ENCODE measurements around the gene SPNS1. TPM values are rescaled to one million over a fixed set of nuclear protein-coding genes. Genes with fewer than 3 reads are reported as not detected.
A peak's percentile ranks its signal among the peaks of the same experiment; 100 is the strongest.

Gene SPNS1
- total and polyA plus RNA-seq, 11 donors: 13.4 to 43.2 (median 19.1) TPM

- DNase-seq: peak in 2 of 5 donors; percentile 24 to 74
- Histone ChIP-seq H3K9me3 (peaks cover 0 to 12% (median 6%) of the 10 kb centered on the region in 12 donors), H3K27ac (peak within 1 kb of the TSS in 1 of 12 donors; percentile 79), H3K4me3 (peak within 1 kb of the TSS in 3 of 12 donors; percentile 4 to 61 (median 31)), H3K27me3 (no peaks in the 10 kb centered on the region), H3K4me1 (peaks cover 0 to 13% (median 0%) of the 10 kb centered on the region in 12 donors), H3K36me3 (peaks cover 0 to 91% (median 64%) of the 10 kb centered on the region in 9 donors)
- WGBS, 4 donors: 68 to 86% (median 78%) methylated on average over 4 to 24 of the region's 24 CpGs
- intact Hi-C loops (cut with DNase I): no loop called here
- TF ChIP-seq CTCF (IDR thresholded peaks at IDR 0.05) (no peak), POLR2A (IDR thresholded peaks at IDR 0.05) (no peak)
- ATAC-seq: peak in 2 of 4 donors; percentile 6 to 19
These were observed 10.1 kb downstream of the SPNS1 start, which contains the start of gene LAT for GRCh38 chr16:28984619-28985135. Gene LAT (plus strand): TSS chr16:28985052. CDS start chr16:28985418, 366 bp downstream.

DNA sequence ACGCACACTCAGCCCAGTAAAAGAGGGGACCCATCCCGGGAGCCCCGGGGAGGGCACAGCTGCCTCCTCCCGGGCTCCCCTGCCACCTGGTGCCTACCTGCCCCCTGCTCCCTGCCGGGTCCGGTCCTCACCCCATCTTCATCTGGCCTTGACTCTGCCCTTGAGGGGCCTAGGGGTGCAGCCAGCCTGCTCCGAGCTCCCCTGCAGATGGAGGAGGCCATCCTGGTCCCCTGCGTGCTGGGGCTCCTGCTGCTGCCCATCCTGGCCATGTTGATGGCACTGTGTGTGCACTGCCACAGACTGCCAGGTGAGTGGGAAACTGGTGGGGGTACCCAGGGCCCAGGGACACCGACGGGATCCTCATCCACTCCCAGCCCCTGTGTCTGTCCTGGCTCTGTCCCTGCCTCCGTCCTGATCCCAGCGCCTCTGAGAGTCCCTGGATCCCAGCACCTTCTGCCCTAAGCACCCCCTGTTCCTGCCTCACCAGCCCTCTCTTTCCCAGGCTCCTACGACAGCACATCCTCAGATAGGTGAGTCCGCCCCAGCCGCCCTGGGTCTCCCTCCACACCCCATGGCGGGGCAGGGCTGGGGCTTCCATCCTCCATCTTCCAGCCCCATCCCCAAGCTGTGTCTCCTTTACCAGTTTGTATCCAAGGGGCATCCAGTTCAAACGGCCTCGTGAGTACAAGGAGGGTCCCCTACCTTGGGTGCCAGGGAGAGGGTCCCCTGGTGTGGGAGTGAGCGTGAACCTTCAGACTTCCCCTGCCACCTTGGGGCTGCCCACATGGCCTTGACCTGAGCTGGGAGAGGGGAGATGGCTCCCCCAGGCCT is 10.8 kb downstream of the SPNS1 start:
- H3K9me3 ChIP-seq: peaks cover 0 to 12% (median 6%) of the 10 kb centered on the region in 12 donors
- no peak for TF ChIP-seq POLR2A (IDR thresholded peaks at IDR 0.05)
- TF ChIP-seq CTCF (IDR thresholded peaks at IDR 0.05): no peak
- no peaks in the 10 kb centered on the region for H3K27me3 ChIP-seq
- DNase-seq: no peak
- intact Hi-C loops (cut with DNase I): no loop called here
- 80 to 93% (median 91%) methylated on average over 15 to 19 of the region's 19 CpGs for whole genome bisulfite sequencing, 4 donors
- ATAC-seq: peak in 1 of 4 donors; percentile 10
- H3K27ac ChIP-seq: peak overlapping the region in 1 of 12 donors; percentile 79
- H3K4me1 ChIP-seq: peaks cover 0 to 13% (median 0%) of the 10 kb centered on the region in 12 donors
- peaks cover 0 to 86% (median 57%) of the 10 kb centered on the region in 9 donors for H3K36me3 ChIP-seq
- H3K4me3 ChIP-seq: peak overlapping the region in 3 of 12 donors; percentile 4 to 61 (median 31)

GRCh38 chr16:28986046-28986445 is 11.5 kb downstream of the SPNS1 start:
- H3K36me3 ChIP-seq: peaks cover 0 to 80% (median 51%) of the 10 kb centered on the region in 9 donors
- intact Hi-C loops (cut with DNase I): no loop called here
- TF ChIP-seq POLR2A (IDR thresholded peaks at IDR 0.05) (no peak), CTCF (IDR thresholded peaks at IDR 0.05) (no peak)
- peaks cover 0 to 12% (median 6%) of the 10 kb centered on the region in 12 donors for H3K9me3 ChIP-seq
- H3K27ac ChIP-seq: peak overlapping the region in 1 of 12 donors; percentile 79
- no peaks in the 10 kb centered on the region for H3K27me3 ChIP-seq
- peaks cover 0 to 13% (median 0%) of the 10 kb centered on the region in 12 donors for H3K4me1 ChIP-seq
- peak overlapping the region in 2 of 12 donors; percentile 31 to 61 for H3K4me3 ChIP-seq
- no peak for DNase-seq
- no peak for ATAC-seq
- 95 to 99% (median 96%) methylated on average over 9 of the region's 9 CpGs for WGBS, 4 donors

- peak overlapping the region in 1 of 12 donors; percentile 79 for H3K27ac ChIP-seq
- H3K27me3 ChIP-seq: no peaks in the 10 kb centered on the region
- 86 to 97% (median 91%) methylated on average over 11 to 13 of the region's 13 CpGs for WGBS, 4 donors
- ATAC-seq (no peak), DNase-seq (no peak)
- intact Hi-C loops (cut with DNase I): no loop called here
- TF ChIP-seq POLR2A (IDR thresholded peaks at IDR 0.05) (no peak), CTCF (IDR thresholded peaks at IDR 0.05) (no peak)
- H3K4me1 ChIP-seq: peaks cover 0 to 13% (median 0%) of the 10 kb centered on the region in 12 donors
- H3K36me3 ChIP-seq: peaks cover 0 to 76% (median 47%) of the 10 kb centered on the region in 9 donors
- peaks cover 0 to 12% (median 6%) of the 10 kb centered on the region in 12 donors for H3K9me3 ChIP-seq
- H3K4me3 ChIP-seq: peak overlapping the region in 2 of 12 donors; percentile 10 to 61
These were observed 11.9 kb downstream of the SPNS1 start for GRCh38 chr16:28986492-28986891.

Measured in heart left ventricle (tissue), 16 donors.